Lung (tissue), 12 donors: ENCODE measurements around the gene SMARCA2. TPM values are rescaled to one million over a fixed set of nuclear protein-coding genes. Genes with fewer than 3 reads are reported as not detected.

Experiments
- ATAC-seq: fragments of 200-7000 bp; cut with Tn5 transposase; one replicate; pipeline ENCODE4 v1.9.1; 2020; ENCODE audit warnings: moderate number of reproducible peaks; ENCODE audit not compliant: insufficient read depth, low FRiP score
- DNase-seq, 3 donors: peaks; one replicate each; pipeline ENCODE4 v3.0.0-alpha.2; 2013 to 2017
- H3K27ac ChIP-seq, 2 donors: one replicate each; pipeline ENCODE4 v1.5.1; 2013; ENCODE audit warnings: mild to moderate bottlenecking in 2 of 2, moderate library complexity in 2 of 2, control low read depth in 1 of 2, inconsistent platforms in 1 of 2, low read depth in 1 of 2, low read length in 1 of 2
- H3K27me3 ChIP-seq, 3 donors: one replicate each; pipeline ENCODE4 v1.5.1; 2013; ENCODE audit warnings: low read length in 2 of 3; ENCODE audit not compliant: control insufficient read depth in 3 of 3, insufficient read depth in 3 of 3
- H3K36me3 ChIP-seq, 4 donors: one replicate each; pipeline ENCODE4 v1.5.1; 2013; ENCODE audit warnings: low read length in 4 of 4, mild to moderate bottlenecking in 1 of 4, moderate library complexity in 1 of 4; ENCODE audit not compliant: control insufficient read depth in 4 of 4, insufficient read depth in 4 of 4
- H3K4me1 ChIP-seq, 5 donors: one replicate each; pipeline ENCODE4 v1.5.1; 2013; ENCODE audit warnings: low read length in 5 of 5, mild to moderate bottlenecking in 2 of 5, moderate library complexity in 1 of 5; ENCODE audit not compliant: control insufficient read depth in 5 of 5, insufficient read depth in 5 of 5
- H3K4me3 ChIP-seq: one replicate; pipeline ENCODE4 v1.5.1; 2013; ENCODE audit warnings: mild to moderate bottlenecking, control low read depth, moderate library complexity
- H3K9ac ChIP-seq, 2 donors: one replicate each; pipeline ENCODE4 v1.5.1; 2013; ENCODE audit warnings: low read length in 2 of 2, control low read depth in 1 of 2; ENCODE audit not compliant: insufficient read depth in 1 of 2
- H3K9me3 ChIP-seq, 4 donors: one replicate each; pipeline ENCODE4 v1.5.1; 2013; ENCODE audit warnings: low read length in 3 of 4, mild to moderate bottlenecking in 1 of 4, moderate library complexity in 1 of 4; ENCODE audit not compliant: control insufficient read depth in 4 of 4, insufficient read depth in 3 of 4
- CTCF ChIP-seq: IDR thresholded peaks from 2 replicates; pipeline ENCODE4 v1.5.1; 2012; ENCODE audit warnings: mild to moderate bottlenecking; ENCODE audit errors: control extremely low read depth, extremely low read depth
- WGBS, 2 donors: extraction: QIAGEN DNeasy Blood & Tissue Kit; methylation state at CpG; one replicate each; pipeline ENCODE4 v1.1.7; 2013; 5-methylcytosine and 5-hydroxymethylcytosine counted together
- polyA plus RNA-seq, 2 donors: library from polyadenylated mRNA; stranded (reverse); fragments of 200-250 nt; gene quantifications; one replicate each; pipeline ENCODE4 v1.2.1, GENCODE V29; 2013
- total RNA-seq, 2 donors: library from RNA; depleted of rRNA in 1 of 2; stranded (reverse); fragments of >200 nt in 1 of 2; gene quantifications; one replicate each; pipeline ENCODE4 v1.2.1, GENCODE V29; 2014 to 2021
- donor health status: control.
- donor health status: control.
- donor health status: Bipolar disorder and iron deficiency.
- donor health status: healthy.
- donor health status: DM: yes; HTN: yes; CAD: no.

SMARCA2 gene
- total and polyA plus RNA-seq, 4 donors: 30.0 to 196 (median 80.2) TPM

- peak in 1 of 3 donors; percentile 64 for DNase-seq
Observed at GRCh38 chr9:1997646-1998045, 17.5 kb upstream of the SMARCA2 start.

GRCh38 chr9:1998111-1998510, 17.0 kb upstream of the SMARCA2 start:
- H3K4me1 ChIP-seq: peaks cover 0 to 4% (median 0%) of the 10 kb centered on the region in 5 donors
- ATAC-seq: no peak
- no peak overlapping the region for H3K27ac ChIP-seq
- no peak for DNase-seq
- TF ChIP-seq CTCF: no peak
- H3K9ac ChIP-seq: no peak overlapping the region
- no peaks in the 10 kb centered on the region for H3K9me3 ChIP-seq
- WGBS, 2 donors: 84 to 99% methylated on average over 2 of the region's 2 CpGs
- H3K36me3 ChIP-seq: no peaks in the 10 kb centered on the region
- H3K27me3 ChIP-seq: no peaks in the 10 kb centered on the region
- no peak overlapping the region for H3K4me3 ChIP-seq

More at GRCh38 chr9:1997646-1998045, 17.5 kb upstream of the SMARCA2 start:
- Histone ChIP-seq H3K36me3 (no peaks in the 10 kb centered on the region), H3K9ac (no peak overlapping the region), H3K4me3 (no peak overlapping the region), H3K27me3 (no peaks in the 10 kb centered on the region), H3K9me3 (no peaks in the 10 kb centered on the region), H3K4me1 (peaks cover 0 to 4% (median 0%) of the 10 kb centered on the region in 5 donors), H3K27ac (no peak overlapping the region)
- TF ChIP-seq CTCF: no peak
- 89 to 90% methylated on average over 2 of the region's 2 CpGs for WGBS, 2 donors
- no peak for ATAC-seq

GRCh38 chr9:2000314-2000713, 14.8 kb upstream of the SMARCA2 start:
- ATAC-seq: no peak
- TF ChIP-seq CTCF: no peak
- H3K4me3 ChIP-seq: no peak overlapping the region
- no peaks in the 10 kb centered on the region for H3K27me3 ChIP-seq
- 97% methylated on average over 3 of the region's 3 CpGs for WGBS, 2 donors
- no peak for DNase-seq
- H3K9ac ChIP-seq: no peak overlapping the region
- H3K9me3 ChIP-seq: no peaks in the 10 kb centered on the region
- H3K27ac ChIP-seq: no peak overlapping the region
- H3K4me1 ChIP-seq: no peaks in the 10 kb centered on the region
- no peaks in the 10 kb centered on the region for H3K36me3 ChIP-seq

GRCh38 chr9:2008372-2008771, 6.8 kb upstream of the SMARCA2 start:
- no peak overlapping the region for H3K4me3 ChIP-seq
- H3K9ac ChIP-seq: no peak overlapping the region
- H3K4me1 ChIP-seq: peaks cover 0 to under 1% (median 0%) of the 10 kb centered on the region in 5 donors
- no peak for TF ChIP-seq CTCF
- no peaks in the 10 kb centered on the region for H3K36me3 ChIP-seq
- DNase-seq (no peak), ATAC-seq (no peak)
- peaks cover 0 to 3% (median 0%) of the 10 kb centered on the region in 3 donors for H3K27me3 ChIP-seq
- H3K9me3 ChIP-seq: no peaks in the 10 kb centered on the region
- WGBS, 2 donors: 94 to 98% methylated on average over 2 of the region's 2 CpGs
- H3K27ac ChIP-seq: no peak overlapping the region
